Neuronal stem cell (in vitro differentiated cells): ENCODE measurements around the gene KMT5C.

ENCODE experiments used
- DNase-seq: peaks from one replicate; pipeline ENCODE4 v3.0.0-alpha.2; 2013; ENCODE audit warnings: low spot score
- H2AFZ ChIP-seq: one replicate; pipeline ENCODE4 v1.6.1; 2013; ENCODE audit warnings: mild to moderate bottlenecking, low read length, inconsistent platforms
- H2AK5ac ChIP-seq: 2 replicates; pipeline ENCODE4 v1.6.1; 2013; ENCODE audit warnings: low read depth, mild to moderate bottlenecking, inconsistent platforms, low read length, moderate library complexity, mixed read lengths
- H2BK120ac ChIP-seq: 2 replicates; pipeline ENCODE4 v1.6.1; 2013; ENCODE audit warnings: low read depth, mild to moderate bottlenecking, inconsistent platforms, low read length, moderate library complexity, mixed read lengths
- H2BK12ac ChIP-seq: one replicate; pipeline ENCODE4 v1.6.1; 2013; ENCODE audit warnings: low read length, inconsistent platforms
- H2BK15ac ChIP-seq: 2 replicates; pipeline ENCODE4 v1.6.1; 2013; ENCODE audit warnings: mild to moderate bottlenecking, low read length, inconsistent platforms, mixed read lengths
- H2BK5ac ChIP-seq: one replicate; pipeline ENCODE4 v1.6.1; 2013; ENCODE audit warnings: inconsistent platforms, mild to moderate bottlenecking, low read length, moderate library complexity
- H3K14ac ChIP-seq: one replicate; pipeline ENCODE4 v1.6.1; 2013; ENCODE audit warnings: low read length, inconsistent platforms
- H3K18ac ChIP-seq: 2 replicates; pipeline ENCODE4 v1.6.1; 2013; ENCODE audit warnings: low read length, inconsistent platforms
- H3K23ac ChIP-seq: 2 replicates; pipeline ENCODE4 v1.6.1; 2013; ENCODE audit warnings: low read depth, mild to moderate bottlenecking, mixed read lengths, low read length, inconsistent platforms; ENCODE audit not compliant: poor library complexity
- H3K27ac ChIP-seq: replicated peaks from 3 replicates; pipeline ENCODE4 v1.5.1; 2013; ENCODE audit warnings: low read length, inconsistent platforms
- H3K27me3 ChIP-seq, 3 experiments: 2 replicates each; pipeline ENCODE4 v1.6.1; 2013; ENCODE audit warnings: low read length in 3 of 3, mild to moderate bottlenecking in 2 of 3, inconsistent platforms in 1 of 3, low read depth in 1 of 3, mixed read lengths in 1 of 3, moderate library complexity in 1 of 3; ENCODE audit not compliant: control insufficient read depth in 3 of 3, insufficient read depth in 3 of 3
- H3K36me3 ChIP-seq, 2 donors: replicated peaks in 1 of 2; 2 replicates each; pipeline ENCODE4 v1.6.1; 2013; ENCODE audit warnings: low read length in 2 of 2; ENCODE audit not compliant: control insufficient read depth in 2 of 2, insufficient read depth in 2 of 2
- H3K4ac ChIP-seq: 2 replicates; pipeline ENCODE4 v1.6.1; 2013; ENCODE audit warnings: inconsistent platforms, mild to moderate bottlenecking, low read length, moderate library complexity
- H3K4me1 ChIP-seq, 2 donors: 1 replicate in 1 of 2; 2 replicates in 1 of 2; pipeline ENCODE4 v1.6.1; 2013; ENCODE audit warnings: low read length in 2 of 2, low read depth in 1 of 2; ENCODE audit not compliant: control insufficient read depth in 2 of 2, insufficient read depth in 1 of 2
- H3K4me2 ChIP-seq: one replicate; pipeline ENCODE4 v1.6.1; 2013; ENCODE audit warnings: mild to moderate bottlenecking, low read length, inconsistent platforms; ENCODE audit not compliant: insufficient read depth, poor library complexity, severe bottlenecking
- H3K4me3 ChIP-seq, 2 donors: 2 replicates each; pipeline ENCODE4 v1.5.1; 2013; ENCODE audit warnings: low read length in 2 of 2, mild to moderate bottlenecking in 2 of 2, inconsistent platforms in 1 of 2, moderate library complexity in 1 of 2
- H3K79me1 ChIP-seq: one replicate; pipeline ENCODE4 v1.6.1; 2013; ENCODE audit warnings: low read depth, mild to moderate bottlenecking, inconsistent platforms, low read length, moderate library complexity
- H3K9ac ChIP-seq: one replicate; pipeline ENCODE4 v1.6.1; 2013; ENCODE audit warnings: mild to moderate bottlenecking, low read depth, low read length, inconsistent platforms; ENCODE audit not compliant: poor library complexity
- H3K9me3 ChIP-seq, 2 donors: replicated peaks in 1 of 2; 2 replicates each; pipeline versions ENCODE3 to v1.6.1; 2013; ENCODE audit warnings: low read length in 2 of 2, mild to moderate bottlenecking in 2 of 2, inconsistent platforms in 1 of 2, low read depth in 1 of 2, mixed read lengths in 1 of 2, moderate library complexity in 1 of 2; ENCODE audit not compliant: control insufficient read depth in 2 of 2, insufficient read depth in 1 of 2
- H4K8ac ChIP-seq: one replicate; pipeline ENCODE4 v1.6.1; 2013; ENCODE audit warnings: low read depth, mild to moderate bottlenecking, inconsistent platforms, low read length, moderate library complexity
- H4K91ac ChIP-seq: one replicate; pipeline ENCODE4 v1.6.1; 2013; ENCODE audit warnings: low read length, low read depth, mild to moderate bottlenecking, inconsistent platforms; ENCODE audit not compliant: poor library complexity
- WGBS, 2 donors: extraction: QIAGEN DNeasy Blood & Tissue Kit; methylation state at CpG; one replicate each; pipeline ENCODE4 v1.1.7; 2013; ENCODE audit warnings: missing lambda C conversion rate in 2 of 2, mixed read lengths in 1 of 2; ENCODE audit not compliant: insufficient read length in 2 of 2, insufficient replicate concordance in 1 of 2; ENCODE audit errors: extremely low coverage in 2 of 2; 5-methylcytosine and 5-hydroxymethylcytosine counted together

The KMT5C gene

GRCh38 chr19:55373993-55374757, 34.5 kb downstream of the KMT5C start:
- Histone ChIP-seq H3K4me1 (peaks cover 41 to 51% of the 10 kb centered on the region in 2 donors), H3K14ac (peak overlapping the region; percentile 82), H3K4me3 (peak overlapping the region in 1 of 2 donors; percentile 25), H3K4me2 (peak overlapping the region; percentile 14), H4K8ac (no peak overlapping the region), H3K79me1 (no peaks in the 10 kb centered on the region), H2AFZ (peak overlapping the region; percentile 87), H3K27ac (no peak overlapping the region), H4K91ac (no peak overlapping the region), H3K4ac (no peak overlapping the region), H2AK5ac (peak overlapping the region; percentile 96), H2BK120ac (no peak overlapping the region), H2BK12ac (no peak overlapping the region), H3K23ac (peak overlapping the region; percentile 39), H3K27me3 (peaks cover 8 to 40% (median 16%) of the 10 kb centered on the region in 3 experiments), H3K36me3 (no peaks in the 10 kb centered on the region), H3K18ac (peak overlapping the region; percentile 97), H3K9ac (peak overlapping the region; percentile 63), H3K9me3 (no peaks in the 10 kb centered on the region), H2BK5ac (peak overlapping the region; percentile 1), H2BK15ac (peak overlapping the region; percentile 93)
- no CpG with 5 or more reads among the region's 31 CpGs for WGBS, 2 donors
- DNase-seq, result no peak

- WGBS, 2 donors, result no CpG with 5 or more reads among the region's 21 CpGs
- H3K27ac ChIP-seq, result no peak within 1 kb of the TSS
Observed at GRCh38 chr19:55376241-55376933, 36.7 kb downstream of the KMT5C start, which contains the start of gene TMEM190. TMEM190 (plus strand) TSS chr19:55376826; CDS start chr19:55376854, 28 bp downstream.

GRCh38 chr19:55377356-55378131, 37.9 kb downstream of the KMT5C start:
- H3K4me2 ChIP-seq, result peak overlapping the region; percentile 37
- peaks cover 0 to under 1% of the 10 kb centered on the region in 2 donors for H3K9me3 ChIP-seq
- H3K36me3 ChIP-seq, result no peaks in the 10 kb centered on the region
- H3K27ac ChIP-seq, result no peak overlapping the region
- H4K8ac ChIP-seq, result peak overlapping the region; percentile 100
- peaks cover 0 to 16% (median 0%) of the 10 kb centered on the region in 3 experiments for H3K27me3 ChIP-seq
- DNase-seq, result no peak
- H3K79me1 ChIP-seq, result no peaks in the 10 kb centered on the region
- H2BK120ac ChIP-seq, result peak overlapping the region; percentile 91
- peak overlapping the region in 1 of 2 donors; percentile 50 for H3K4me3 ChIP-seq
- H3K18ac ChIP-seq, result peak overlapping the region; percentile 98
- peak overlapping the region; percentile 90 for H3K9ac ChIP-seq
- WGBS, 2 donors, result no CpG with 5 or more reads among the region's 43 CpGs
- H3K14ac ChIP-seq, result peak overlapping the region; percentile 96
- peaks cover 31 to 41% of the 10 kb centered on the region in 2 donors for H3K4me1 ChIP-seq
- H2BK15ac ChIP-seq, result peak overlapping the region; percentile 89
- H2AK5ac ChIP-seq, result peak overlapping the region; percentile 97
- peak overlapping the region; percentile 87 for H2BK5ac ChIP-seq
- H2AFZ ChIP-seq, result peak overlapping the region; percentile 64
- peak overlapping the region; percentile 99 for H2BK12ac ChIP-seq
- H4K91ac ChIP-seq, result peak overlapping the region; percentile 43
- H3K23ac ChIP-seq, result peak overlapping the region; percentile 91
- peak overlapping the region; percentile 95 for H3K4ac ChIP-seq

More at GRCh38 chr19:55376241-55376933, 36.7 kb downstream of the KMT5C start, which contains the start of gene TMEM190:
- Histone ChIP-seq H2BK5ac (peak within 1 kb of the TSS; percentile 87), H3K4me3 (peak within 1 kb of the TSS in 1 of 2 donors; percentile 50), H3K79me1 (no peaks in the 10 kb centered on the region), H3K4ac (peak within 1 kb of the TSS; percentile 95), H4K8ac (peak within 1 kb of the TSS; percentile 100), H2AK5ac (peak within 1 kb of the TSS; percentile 97), H3K14ac (peak within 1 kb of the TSS; percentile 96), H3K27me3 (peaks cover 3 to 22% (median 6%) of the 10 kb centered on the region in 3 experiments), H3K36me3 (no peaks in the 10 kb centered on the region), H3K4me1 (peaks cover 36 to 43% of the 10 kb centered on the region in 2 donors), H3K9ac (peak within 1 kb of the TSS; percentile 90), H2BK12ac (peak within 1 kb of the TSS; percentile 30), H3K9me3 (no peaks in the 10 kb centered on the region), H2AFZ (peak within 1 kb of the TSS; percentile 64), H2BK120ac (peak within 1 kb of the TSS; percentile 91), H4K91ac (peak within 1 kb of the TSS; percentile 43), H3K4me2 (peak within 1 kb of the TSS; percentile 37), H2BK15ac (peak within 1 kb of the TSS; percentile 89), H3K23ac (peak within 1 kb of the TSS; percentile 80), H3K18ac (peak within 1 kb of the TSS; percentile 98)
- no peak for DNase-seq
